ENCODE measurements around the gene B4GALNT2.
"Not testable (repeated sequence)": the region's sequence is repeated elsewhere in the genome, so short reads cannot be mapped to it uniquely, and the experiment has no call there.

- not testable (repeated sequence) for TF ChIP-seq CTCF (conservative IDR thresholded peaks at IDR 0.05; ENCODE audit: low read depth, low read length); EZH2phosphoT487 (IDR thresholded peaks at IDR 0.05; ENCODE audit: borderline replicate concordance, low read length)
Measured at GRCh38 chr17:49184522-49184921, 52.0 kb downstream of the B4GALNT2 start.

All from PC-3 (cell line).